ENCODE measurements around the gene MORN3.

Gene MORN3

DNA sequence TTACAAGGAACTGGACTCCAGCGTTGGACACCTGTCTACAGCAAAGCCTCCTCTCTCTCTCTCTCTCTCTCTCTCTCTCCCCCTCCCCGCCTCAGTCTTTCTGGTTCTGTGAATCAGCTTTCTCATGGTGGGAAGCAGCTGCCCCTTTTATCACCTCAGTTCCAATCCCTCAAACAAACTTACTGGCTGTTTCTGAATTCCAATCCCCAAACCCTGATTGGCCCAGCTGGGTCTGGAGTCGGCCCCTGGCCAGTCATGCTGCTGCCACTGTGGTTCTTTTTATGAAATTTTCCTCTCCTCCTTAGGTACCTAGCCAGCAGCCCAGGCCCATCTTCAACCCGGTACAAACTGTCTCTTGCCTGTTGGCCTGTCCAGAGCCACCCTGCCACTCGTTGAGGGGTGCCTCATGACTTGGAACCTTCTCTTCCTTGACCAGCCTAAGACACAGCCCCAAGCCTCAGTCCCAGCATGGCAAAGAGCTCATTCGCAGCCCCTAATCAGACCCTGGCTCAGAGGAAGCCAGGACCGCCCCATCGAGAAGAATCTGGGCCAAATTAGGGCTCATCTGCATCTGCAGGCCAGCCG is 9.4 kb upstream of the MORN3 start:
- TF ChIP-seq, protein P1, sequence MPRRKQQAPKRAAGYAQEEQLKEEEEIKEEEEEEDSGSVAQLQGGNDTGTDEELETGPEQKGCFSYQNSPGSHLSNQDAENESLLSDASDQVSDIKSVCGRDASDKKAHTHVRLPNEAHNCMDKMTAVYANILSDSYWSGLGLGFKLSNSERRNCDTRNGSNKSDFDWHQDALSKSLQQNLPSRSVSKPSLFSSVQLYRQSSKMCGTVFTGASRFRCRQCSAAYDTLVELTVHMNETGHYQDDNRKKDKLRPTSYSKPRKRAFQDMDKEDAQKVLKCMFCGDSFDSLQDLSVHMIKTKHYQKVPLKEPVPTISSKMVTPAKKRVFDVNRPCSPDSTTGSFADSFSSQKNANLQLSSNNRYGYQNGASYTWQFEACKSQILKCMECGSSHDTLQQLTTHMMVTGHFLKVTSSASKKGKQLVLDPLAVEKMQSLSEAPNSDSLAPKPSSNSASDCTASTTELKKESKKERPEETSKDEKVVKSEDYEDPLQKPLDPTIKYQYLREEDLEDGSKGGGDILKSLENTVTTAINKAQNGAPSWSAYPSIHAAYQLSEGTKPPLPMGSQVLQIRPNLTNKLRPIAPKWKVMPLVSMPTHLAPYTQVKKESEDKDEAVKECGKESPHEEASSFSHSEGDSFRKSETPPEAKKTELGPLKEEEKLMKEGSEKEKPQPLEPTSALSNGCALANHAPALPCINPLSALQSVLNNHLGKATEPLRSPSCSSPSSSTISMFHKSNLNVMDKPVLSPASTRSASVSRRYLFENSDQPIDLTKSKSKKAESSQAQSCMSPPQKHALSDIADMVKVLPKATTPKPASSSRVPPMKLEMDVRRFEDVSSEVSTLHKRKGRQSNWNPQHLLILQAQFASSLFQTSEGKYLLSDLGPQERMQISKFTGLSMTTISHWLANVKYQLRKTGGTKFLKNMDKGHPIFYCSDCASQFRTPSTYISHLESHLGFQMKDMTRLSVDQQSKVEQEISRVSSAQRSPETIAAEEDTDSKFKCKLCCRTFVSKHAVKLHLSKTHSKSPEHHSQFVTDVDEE (CRISPR knock-in tag; IDR thresholded peaks at IDR 0.05), result no peak
- TF ChIP-seq TCF4 (CRISPR knock-in tag; IDR thresholded peaks at IDR 0.05; ENCODE audit: borderline replicate concordance) (no peak), CSDC2 (CRISPR knock-in tag; IDR thresholded peaks at IDR 0.05) (no peak), SNAI2 (CRISPR knock-in tag; IDR thresholded peaks at IDR 0.05) (no peak), ZNF70 (CRISPR knock-in tag; IDR thresholded peaks at IDR 0.05) (no peak), ESRRG (CRISPR knock-in tag; IDR thresholded peaks at IDR 0.05) (no peak), ZFP3 (CRISPR knock-in tag; IDR thresholded peaks at IDR 0.05) (no peak), GLIS3 (CRISPR knock-in tag; IDR thresholded peaks at IDR 0.05) (no peak), ZC3H10 (CRISPR knock-in tag; IDR thresholded peaks at IDR 0.05) (no peak), ARNTL (CRISPR knock-in tag; IDR thresholded peaks at IDR 0.05; ENCODE audit: borderline replicate concordance, low read depth) (no peak), PPARA (CRISPR knock-in tag; IDR thresholded peaks at IDR 0.05; ENCODE audit: borderline replicate concordance) (no peak), TOX (CRISPR knock-in tag; IDR thresholded peaks at IDR 0.05; ENCODE audit: borderline replicate concordance) (no peak), BACH2 (CRISPR knock-in tag; IDR thresholded peaks at IDR 0.05; ENCODE audit: borderline replicate concordance) (no peak), OSR1 (CRISPR knock-in tag; IDR thresholded peaks at IDR 0.05) (no peak), ISL1 (CRISPR knock-in tag; IDR thresholded peaks at IDR 0.05) (no peak), RARB (CRISPR knock-in tag; IDR thresholded peaks at IDR 0.05) (no peak)
- TF ChIP-seq, protein P2, sequence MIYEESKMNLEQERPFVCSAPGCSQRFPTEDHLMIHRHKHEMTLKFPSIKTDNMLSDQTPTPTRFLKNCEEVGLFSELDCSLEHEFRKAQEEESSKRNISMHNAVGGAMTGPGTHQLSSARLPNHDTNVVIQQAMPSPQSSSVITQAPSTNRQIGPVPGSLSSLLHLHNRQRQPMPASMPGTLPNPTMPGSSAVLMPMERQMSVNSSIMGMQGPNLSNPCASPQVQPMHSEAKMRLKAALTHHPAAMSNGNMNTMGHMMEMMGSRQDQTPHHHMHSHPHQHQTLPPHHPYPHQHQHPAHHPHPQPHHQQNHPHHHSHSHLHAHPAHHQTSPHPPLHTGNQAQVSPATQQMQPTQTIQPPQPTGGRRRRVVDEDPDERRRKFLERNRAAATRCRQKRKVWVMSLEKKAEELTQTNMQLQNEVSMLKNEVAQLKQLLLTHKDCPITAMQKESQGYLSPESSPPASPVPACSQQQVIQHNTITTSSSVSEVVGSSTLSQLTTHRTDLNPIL (CRISPR knock-in tag; IDR thresholded peaks at IDR 0.05; ENCODE audit: low read depth), result no peak
- TF ChIP-seq, protein P3, sequence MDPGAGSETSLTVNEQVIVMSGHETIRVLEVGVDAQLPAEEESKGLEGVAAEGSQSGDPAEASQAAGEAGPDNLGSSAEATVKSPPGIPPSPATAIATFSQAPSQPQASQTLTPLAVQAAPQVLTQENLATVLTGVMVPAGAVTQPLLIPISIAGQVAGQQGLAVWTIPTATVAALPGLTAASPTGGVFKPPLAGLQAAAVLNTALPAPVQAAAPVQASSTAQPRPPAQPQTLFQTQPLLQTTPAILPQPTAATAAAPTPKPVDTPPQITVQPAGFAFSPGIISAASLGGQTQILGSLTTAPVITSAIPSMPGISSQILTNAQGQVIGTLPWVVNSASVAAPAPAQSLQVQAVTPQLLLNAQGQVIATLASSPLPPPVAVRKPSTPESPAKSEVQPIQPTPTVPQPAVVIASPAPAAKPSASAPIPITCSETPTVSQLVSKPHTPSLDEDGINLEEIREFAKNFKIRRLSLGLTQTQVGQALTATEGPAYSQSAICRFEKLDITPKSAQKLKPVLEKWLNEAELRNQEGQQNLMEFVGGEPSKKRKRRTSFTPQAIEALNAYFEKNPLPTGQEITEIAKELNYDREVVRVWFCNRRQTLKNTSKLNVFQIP (CRISPR knock-in tag; IDR thresholded peaks at IDR 0.05; ENCODE audit: borderline replicate concordance, low read depth), result no peak
- TF ChIP-seq, protein P4, sequence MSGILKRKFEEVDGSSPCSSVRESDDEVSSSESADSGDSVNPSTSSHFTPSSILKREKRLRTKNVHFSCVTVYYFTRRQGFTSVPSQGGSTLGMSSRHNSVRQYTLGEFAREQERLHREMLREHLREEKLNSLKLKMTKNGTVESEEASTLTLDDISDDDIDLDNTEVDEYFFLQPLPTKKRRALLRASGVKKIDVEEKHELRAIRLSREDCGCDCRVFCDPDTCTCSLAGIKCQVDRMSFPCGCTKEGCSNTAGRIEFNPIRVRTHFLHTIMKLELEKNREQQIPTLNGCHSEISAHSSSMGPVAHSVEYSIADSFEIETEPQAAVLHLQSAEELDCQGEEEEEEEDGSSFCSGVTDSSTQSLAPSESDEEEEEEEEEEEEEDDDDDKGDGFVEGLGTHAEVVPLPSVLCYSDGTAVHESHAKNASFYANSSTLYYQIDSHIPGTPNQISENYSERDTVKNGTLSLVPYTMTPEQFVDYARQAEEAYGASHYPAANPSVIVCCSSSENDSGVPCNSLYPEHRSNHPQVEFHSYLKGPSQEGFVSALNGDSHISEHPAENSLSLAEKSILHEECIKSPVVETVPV (CRISPR knock-in tag; IDR thresholded peaks at IDR 0.05), result no peak
- no peak for ATAC-seq

DNA sequence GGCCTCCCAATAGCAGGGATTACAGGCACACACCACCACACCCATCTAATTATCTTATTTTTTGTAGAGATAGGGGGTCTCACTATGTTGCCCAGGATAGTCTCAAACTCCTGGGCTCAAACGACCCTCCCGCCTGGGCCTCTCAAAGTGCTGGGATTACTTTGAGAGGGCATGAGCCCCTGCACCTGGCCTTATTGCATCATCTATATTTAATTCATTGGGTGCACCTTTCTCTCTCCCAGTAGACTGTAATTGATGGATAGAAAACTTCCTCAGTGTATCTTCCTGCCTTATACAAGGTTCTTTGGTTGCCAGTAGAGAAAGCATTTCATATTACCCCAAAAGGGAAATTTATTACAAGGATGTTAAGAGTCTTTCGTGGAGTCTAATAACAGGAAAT is 8.9 kb upstream of the MORN3 start:
- ATAC-seq, result no peak

More for the DNA sequence above, 8.9 kb upstream of the MORN3 start:
- TF ChIP-seq ZNF8 (CRISPR knock-in tag; IDR thresholded peaks at IDR 0.05) (no peak), ISL1 (CRISPR knock-in tag; IDR thresholded peaks at IDR 0.05) (no peak), PPARA (CRISPR knock-in tag; IDR thresholded peaks at IDR 0.05; ENCODE audit: borderline replicate concordance) (no peak), CSDC2 (CRISPR knock-in tag; IDR thresholded peaks at IDR 0.05) (no peak), ARNTL (CRISPR knock-in tag; IDR thresholded peaks at IDR 0.05; ENCODE audit: borderline replicate concordance, low read depth) (no peak), OSR1 (CRISPR knock-in tag; IDR thresholded peaks at IDR 0.05) (no peak), RARB (CRISPR knock-in tag; IDR thresholded peaks at IDR 0.05) (no peak), TCF4 (CRISPR knock-in tag; IDR thresholded peaks at IDR 0.05; ENCODE audit: borderline replicate concordance) (no peak), ZC3H10 (CRISPR knock-in tag; IDR thresholded peaks at IDR 0.05) (no peak), ZNF70 (CRISPR knock-in tag; IDR thresholded peaks at IDR 0.05) (no peak), SNAI2 (CRISPR knock-in tag; IDR thresholded peaks at IDR 0.05) (no peak), GLIS3 (CRISPR knock-in tag; IDR thresholded peaks at IDR 0.05) (no peak)
- TF ChIP-seq, protein P4 (CRISPR knock-in tag; IDR thresholded peaks at IDR 0.05), result no peak
- TF ChIP-seq, protein P2 (CRISPR knock-in tag; IDR thresholded peaks at IDR 0.05; ENCODE audit: low read depth), result no peak
- TF ChIP-seq, protein P5, sequence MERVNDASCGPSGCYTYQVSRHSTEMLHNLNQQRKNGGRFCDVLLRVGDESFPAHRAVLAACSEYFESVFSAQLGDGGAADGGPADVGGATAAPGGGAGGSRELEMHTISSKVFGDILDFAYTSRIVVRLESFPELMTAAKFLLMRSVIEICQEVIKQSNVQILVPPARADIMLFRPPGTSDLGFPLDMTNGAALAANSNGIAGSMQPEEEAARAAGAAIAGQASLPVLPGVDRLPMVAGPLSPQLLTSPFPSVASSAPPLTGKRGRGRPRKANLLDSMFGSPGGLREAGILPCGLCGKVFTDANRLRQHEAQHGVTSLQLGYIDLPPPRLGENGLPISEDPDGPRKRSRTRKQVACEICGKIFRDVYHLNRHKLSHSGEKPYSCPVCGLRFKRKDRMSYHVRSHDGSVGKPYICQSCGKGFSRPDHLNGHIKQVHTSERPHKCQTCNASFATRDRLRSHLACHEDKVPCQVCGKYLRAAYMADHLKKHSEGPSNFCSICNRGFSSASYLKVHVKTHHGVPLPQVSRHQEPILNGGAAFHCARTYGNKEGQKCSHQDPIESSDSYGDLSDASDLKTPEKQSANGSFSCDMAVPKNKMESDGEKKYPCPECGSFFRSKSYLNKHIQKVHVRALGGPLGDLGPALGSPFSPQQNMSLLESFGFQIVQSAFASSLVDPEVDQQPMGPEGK (CRISPR knock-in tag; IDR thresholded peaks at IDR 0.05; ENCODE audit: borderline replicate concordance), result no peak
